Tibial artery (tissue), 4 donors: ENCODE results near the gene PRKCD.

Experiments used
- DNase-seq, 2 donors: peaks; one replicate each; pipeline ENCODE4 v3.0.0-alpha.2; 2019
- H3K27ac ChIP-seq, 2 donors: fragments of 200-600 bp; sonication (generic) in 1 of 2; 1 replicate in 1 of 2; 2 replicates in 1 of 2; pipeline ENCODE4 v1.5.1; 2018 to 2019; ENCODE audit warnings: mild to moderate bottlenecking in 1 of 2
- H3K27me3 ChIP-seq, 2 donors: fragments of 200-600 bp; sonication (generic) in 1 of 2; one replicate each; pipeline versions ENCODE4 v1.5.1 to v1.6.0; 2016 to 2019
- H3K36me3 ChIP-seq, 3 donors: fragments of 200-600 bp; sonication (generic) in 2 of 3; one replicate each; pipeline ENCODE4 v1.5.1; 2016 to 2019; ENCODE audit warnings: mild to moderate bottlenecking in 2 of 3
- H3K4me1 ChIP-seq, 4 donors: fragments of 200-600 bp; sonication (generic) in 2 of 4; 1 replicate in 3 of 4; 2 replicates in 1 of 4; pipeline ENCODE4 v1.5.1; 2016 to 2019
- H3K4me3 ChIP-seq, 2 donors: fragments of 200-600 bp; sonication (generic) in 1 of 2; 1 replicate in 1 of 2; 2 replicates in 1 of 2; pipeline ENCODE4 v1.5.1; 2018 to 2019; ENCODE audit warnings: mild to moderate bottlenecking in 2 of 2
- H3K9me3 ChIP-seq, 3 donors: fragments of 200-600 bp; sonication (generic) in 1 of 3; one replicate each; pipeline ENCODE4 v1.5.1; 2016 to 2019
- intact Hi-C: fragments of 100-400 bp; cut with DNase I; formaldehyde crosslinking; loops from one replicate; pipeline ENCODE4 v1.15.0; 2023; ENCODE audit warnings: low total_unique reads
- TF ChIP-seq, protein P1 (sequence below), 2 experiments: fragments of 200-600 bp in 1 of 2; fragments of 450-650 bp in 1 of 2; IDR thresholded peaks; one replicate each; pipeline ENCODE4 v1.5.1; 2017 to 2019; ENCODE audit warnings: antibody characterized with exemption in 2 of 2, mild to moderate bottlenecking in 1 of 2, moderate library complexity in 1 of 2

PRKCD gene

DNA sequence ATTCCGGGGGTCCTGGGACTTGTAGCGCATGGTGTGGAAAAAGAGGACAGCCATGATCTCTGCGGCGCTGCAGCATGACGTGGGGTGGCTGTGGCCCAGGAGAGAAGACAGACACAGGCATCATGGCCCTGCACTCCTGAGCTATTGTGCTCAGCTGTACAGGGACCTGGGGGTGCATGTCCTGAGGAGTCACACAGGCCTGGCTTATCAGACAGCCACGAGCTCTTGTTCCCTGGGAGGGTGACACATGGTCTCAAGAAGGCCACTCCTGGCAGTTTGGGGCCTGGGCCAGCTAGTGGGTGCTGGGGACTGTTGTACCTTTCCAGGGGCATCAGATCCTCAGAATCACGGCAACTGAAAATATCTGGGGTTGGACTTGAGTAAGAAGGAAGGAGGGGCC, 81.1 kb downstream of the PRKCD start:
- Histone ChIP-seq H3K4me1 (peaks cover 0 to 42% (median 19%) of the 10 kb centered on the region in 4 donors), H3K9me3 (no peaks in the 10 kb centered on the region), H3K27me3 (no peaks in the 10 kb centered on the region), H3K4me3 (no peak overlapping the region), H3K27ac (no peak overlapping the region), H3K36me3 (peaks cover 52 to 69% (median 59%) of the 10 kb centered on the region in 3 donors)
- DNase-seq: no peak
- TF ChIP-seq, protein P1, sequence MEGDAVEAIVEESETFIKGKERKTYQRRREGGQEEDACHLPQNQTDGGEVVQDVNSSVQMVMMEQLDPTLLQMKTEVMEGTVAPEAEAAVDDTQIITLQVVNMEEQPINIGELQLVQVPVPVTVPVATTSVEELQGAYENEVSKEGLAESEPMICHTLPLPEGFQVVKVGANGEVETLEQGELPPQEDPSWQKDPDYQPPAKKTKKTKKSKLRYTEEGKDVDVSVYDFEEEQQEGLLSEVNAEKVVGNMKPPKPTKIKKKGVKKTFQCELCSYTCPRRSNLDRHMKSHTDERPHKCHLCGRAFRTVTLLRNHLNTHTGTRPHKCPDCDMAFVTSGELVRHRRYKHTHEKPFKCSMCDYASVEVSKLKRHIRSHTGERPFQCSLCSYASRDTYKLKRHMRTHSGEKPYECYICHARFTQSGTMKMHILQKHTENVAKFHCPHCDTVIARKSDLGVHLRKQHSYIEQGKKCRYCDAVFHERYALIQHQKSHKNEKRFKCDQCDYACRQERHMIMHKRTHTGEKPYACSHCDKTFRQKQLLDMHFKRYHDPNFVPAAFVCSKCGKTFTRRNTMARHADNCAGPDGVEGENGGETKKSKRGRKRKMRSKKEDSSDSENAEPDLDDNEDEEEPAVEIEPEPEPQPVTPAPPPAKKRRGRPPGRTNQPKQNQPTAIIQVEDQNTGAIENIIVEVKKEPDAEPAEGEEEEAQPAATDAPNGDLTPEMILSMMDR (IDR thresholded peaks at IDR 0.05): no peak
- intact Hi-C loops: no loop called here
